ENCODE data around the gene TSC22D1.

GRCh38 chr13:44389876-44390275, 186.3 kb downstream of the TSC22D1 start:
- no peak for TF ChIP-seq CTCF (IDR thresholded peaks at IDR 0.05)
- TF ChIP-seq EZH2phosphoT487 (IDR thresholded peaks at IDR 0.05) = no peak

Data from neural progenitor cell (in vitro differentiated cells).